GM12864 (cell line): ENCODE results near the gene IFNGR2.

Experiments
- DNase-seq: peaks from one replicate; pipeline ENCODE4 v3.0.0-alpha.2; 2011; ENCODE audit warnings: low read depth
- H3K4me3 ChIP-seq: 2 replicates; pipeline ENCODE4 v1.5.1; 2011; ENCODE audit warnings: mild to moderate bottlenecking, low read depth, low read length, control low read depth
- TF ChIP-seq, protein P1 (sequence below): IDR thresholded peaks from 2 replicates; pipeline ENCODE4 v1.5.1; 2011; ENCODE audit warnings: low read depth, mild to moderate bottlenecking, moderate library complexity, low read length, control low read depth, inconsistent platforms; ENCODE audit errors: missing control alignments

IFNGR2 gene

DNA sequence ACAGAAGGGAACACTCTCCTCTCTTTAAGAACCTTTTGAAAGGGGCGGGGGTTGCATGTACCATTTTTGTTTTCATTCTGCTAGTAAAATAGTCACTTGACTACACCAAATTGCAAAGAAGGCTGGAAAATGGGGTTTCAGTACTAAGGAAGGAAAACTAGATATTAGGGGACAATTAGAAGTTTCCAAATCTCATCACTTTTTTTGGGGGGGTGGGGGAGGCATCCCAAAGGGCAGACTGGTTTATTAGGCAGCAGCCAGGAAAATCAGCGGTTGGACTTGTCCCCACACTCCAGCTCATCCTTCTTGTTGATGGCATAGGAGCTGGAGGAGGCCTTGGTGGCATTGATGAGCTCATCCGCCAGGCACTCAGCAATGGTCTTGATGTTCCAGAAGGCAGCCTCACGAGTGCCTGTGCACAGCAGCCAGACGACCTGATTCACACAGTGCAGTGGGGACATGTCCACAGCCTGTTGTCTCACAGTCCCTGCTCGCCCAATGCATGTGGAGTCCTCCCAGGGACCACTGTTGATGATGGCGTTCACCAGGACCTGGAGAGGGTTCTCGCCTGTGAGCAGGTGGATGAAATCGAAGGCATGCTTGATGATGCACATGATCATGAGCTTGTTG is 78.2 kb downstream of the IFNGR2 start:
- TF ChIP-seq, protein P1, sequence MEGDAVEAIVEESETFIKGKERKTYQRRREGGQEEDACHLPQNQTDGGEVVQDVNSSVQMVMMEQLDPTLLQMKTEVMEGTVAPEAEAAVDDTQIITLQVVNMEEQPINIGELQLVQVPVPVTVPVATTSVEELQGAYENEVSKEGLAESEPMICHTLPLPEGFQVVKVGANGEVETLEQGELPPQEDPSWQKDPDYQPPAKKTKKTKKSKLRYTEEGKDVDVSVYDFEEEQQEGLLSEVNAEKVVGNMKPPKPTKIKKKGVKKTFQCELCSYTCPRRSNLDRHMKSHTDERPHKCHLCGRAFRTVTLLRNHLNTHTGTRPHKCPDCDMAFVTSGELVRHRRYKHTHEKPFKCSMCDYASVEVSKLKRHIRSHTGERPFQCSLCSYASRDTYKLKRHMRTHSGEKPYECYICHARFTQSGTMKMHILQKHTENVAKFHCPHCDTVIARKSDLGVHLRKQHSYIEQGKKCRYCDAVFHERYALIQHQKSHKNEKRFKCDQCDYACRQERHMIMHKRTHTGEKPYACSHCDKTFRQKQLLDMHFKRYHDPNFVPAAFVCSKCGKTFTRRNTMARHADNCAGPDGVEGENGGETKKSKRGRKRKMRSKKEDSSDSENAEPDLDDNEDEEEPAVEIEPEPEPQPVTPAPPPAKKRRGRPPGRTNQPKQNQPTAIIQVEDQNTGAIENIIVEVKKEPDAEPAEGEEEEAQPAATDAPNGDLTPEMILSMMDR: no peak
- no peak overlapping the region for H3K4me3 ChIP-seq
- DNase-seq: no peak
